ENCODE data around the gene HPN. TPM values are rescaled to one million over a fixed set of nuclear protein-coding genes. Genes with fewer than 3 reads are reported as not detected.
"Not testable (repeated sequence)": the region's sequence is repeated elsewhere in the genome, so short reads cannot be mapped to it uniquely, and the experiment has no call there.

The HPN gene
- total RNA-seq, 1 donor: 0.10 TPM

GRCh38 chr19:35100588-35101533 is 59.3 kb downstream of the HPN start:
- no peaks in the 10 kb centered on the region for H3K27me3 ChIP-seq (ENCODE audit: insufficient read depth, low read length)
- H3K4me3 ChIP-seq (ENCODE audit: low read length): no peak overlapping the region
- H3K9me3 ChIP-seq (ENCODE audit: low read depth, low read length): no peaks in the 10 kb centered on the region
- H3K4me1 ChIP-seq (ENCODE audit: insufficient read depth, low read length): no peaks in the 10 kb centered on the region

DNA sequence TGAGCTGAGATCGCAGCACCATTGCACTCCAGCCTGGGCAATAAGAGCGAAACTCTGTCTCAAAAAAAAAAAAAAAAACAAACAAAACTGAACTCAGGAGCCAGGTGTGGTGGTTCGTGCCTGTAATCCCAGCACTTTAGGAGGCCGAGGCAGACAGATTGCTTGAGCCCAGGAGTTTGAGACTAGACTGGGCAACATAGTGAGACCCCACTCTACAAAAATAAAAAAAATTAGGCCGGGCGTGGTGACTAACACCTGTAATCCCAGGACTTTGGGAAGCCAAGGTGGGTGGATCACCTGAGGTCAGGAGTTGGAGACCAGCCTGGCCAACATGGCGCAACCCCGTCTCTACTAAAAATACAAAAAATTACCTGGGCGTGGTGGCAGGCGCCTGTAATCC is 60.4 kb downstream of the HPN start:
- H3K9me3 ChIP-seq (ENCODE audit: low read depth, low read length); H3K27me3 ChIP-seq (ENCODE audit: insufficient read depth, low read length); H3K4me1 ChIP-seq (ENCODE audit: insufficient read depth, low read length); H3K4me3 ChIP-seq (ENCODE audit: low read length): not testable (repeated sequence)

DNA sequence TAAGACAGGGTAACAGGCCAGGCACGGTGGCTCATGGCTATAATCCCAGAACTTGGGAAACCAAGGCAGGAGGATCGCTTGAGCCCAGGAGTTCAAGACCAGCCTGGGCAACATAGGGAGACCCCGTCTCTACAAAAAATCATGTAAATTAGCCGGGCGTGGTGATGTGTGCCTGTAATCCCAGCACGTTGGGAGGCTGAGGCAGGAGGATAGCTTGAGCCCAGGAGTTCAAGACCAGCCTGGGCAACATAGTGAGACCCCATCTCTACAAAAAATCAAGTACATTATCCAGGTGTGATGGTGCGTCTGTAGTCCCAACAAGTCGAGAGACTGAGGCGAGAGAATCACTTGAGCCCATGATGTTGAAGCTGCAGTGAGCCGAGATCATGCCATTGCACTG is 62.1 kb downstream of the HPN start:
- H3K4me1 ChIP-seq (ENCODE audit: insufficient read depth, low read length); H3K4me3 ChIP-seq (ENCODE audit: low read length); H3K9me3 ChIP-seq (ENCODE audit: low read depth, low read length); H3K27me3 ChIP-seq (ENCODE audit: insufficient read depth, low read length): not testable (repeated sequence)

GRCh38 chr19:35104361-35104760 is 62.8 kb downstream of the HPN start:
- Histone ChIP-seq H3K4me3 (ENCODE audit: low read length) (no peak overlapping the region), H3K4me1 (ENCODE audit: insufficient read depth, low read length) (no peaks in the 10 kb centered on the region), H3K27me3 (ENCODE audit: insufficient read depth, low read length) (no peaks in the 10 kb centered on the region), H3K9me3 (ENCODE audit: low read depth, low read length) (no peaks in the 10 kb centered on the region)

GRCh38 chr19:35105047-35105410 is 63.5 kb downstream of the HPN start:
- no peaks in the 10 kb centered on the region for H3K4me1 ChIP-seq (ENCODE audit: insufficient read depth, low read length)
- H3K4me3 ChIP-seq (ENCODE audit: low read length): no peak overlapping the region
- H3K27me3 ChIP-seq (ENCODE audit: insufficient read depth, low read length): no peaks in the 10 kb centered on the region
- H3K9me3 ChIP-seq (ENCODE audit: low read depth, low read length): no peaks in the 10 kb centered on the region

GRCh38 chr19:35105411-35106290 is 64.1 kb downstream of the HPN start:
- Histone ChIP-seq H3K27me3 (ENCODE audit: insufficient read depth, low read length) (no peaks in the 10 kb centered on the region), H3K4me1 (ENCODE audit: insufficient read depth, low read length) (no peaks in the 10 kb centered on the region), H3K9me3 (ENCODE audit: low read depth, low read length) (no peaks in the 10 kb centered on the region), H3K4me3 (ENCODE audit: low read length) (no peak overlapping the region)

- H3K4me3 ChIP-seq (ENCODE audit: low read length): no peak overlapping the region
These were observed 64.7 kb downstream of the HPN start for GRCh38 chr19:35106291-35106583.

GRCh38 chr19:35106898-35107541 is 65.5 kb downstream of the HPN start:
- H3K27me3 ChIP-seq (ENCODE audit: insufficient read depth, low read length): no peaks in the 10 kb centered on the region
- H3K4me1 ChIP-seq (ENCODE audit: insufficient read depth, low read length): no peaks in the 10 kb centered on the region
- H3K9me3 ChIP-seq (ENCODE audit: low read depth, low read length): no peaks in the 10 kb centered on the region
- H3K4me3 ChIP-seq (ENCODE audit: low read length): no peak overlapping the region

More at GRCh38 chr19:35106291-35106583, 64.7 kb downstream of the HPN start:
- H3K4me1 ChIP-seq (ENCODE audit: insufficient read depth, low read length): no peaks in the 10 kb centered on the region
- no peaks in the 10 kb centered on the region for H3K27me3 ChIP-seq (ENCODE audit: insufficient read depth, low read length)
- H3K9me3 ChIP-seq (ENCODE audit: low read depth, low read length): no peaks in the 10 kb centered on the region

GRCh38 chr19:35107545-35107944 is 66.0 kb downstream of the HPN start:
- Histone ChIP-seq H3K4me3 (ENCODE audit: low read length) (no peak overlapping the region), H3K4me1 (ENCODE audit: insufficient read depth, low read length) (no peaks in the 10 kb centered on the region), H3K27me3 (ENCODE audit: insufficient read depth, low read length) (no peaks in the 10 kb centered on the region), H3K9me3 (ENCODE audit: low read depth, low read length) (no peaks in the 10 kb centered on the region)

GRCh38 chr19:35108730-35109129 is 67.2 kb downstream of the HPN start:
- Histone ChIP-seq H3K9me3 (ENCODE audit: low read depth, low read length) (no peaks in the 10 kb centered on the region), H3K4me1 (ENCODE audit: insufficient read depth, low read length) (no peaks in the 10 kb centered on the region), H3K27me3 (ENCODE audit: insufficient read depth, low read length) (no peaks in the 10 kb centered on the region), H3K4me3 (ENCODE audit: low read length) (no peak overlapping the region)

- H3K4me1 ChIP-seq (ENCODE audit: insufficient read depth, low read length): peaks cover 3% of the 10 kb centered on the region
- no peaks in the 10 kb centered on the region for H3K27me3 ChIP-seq (ENCODE audit: insufficient read depth, low read length)
- no peaks in the 10 kb centered on the region for H3K9me3 ChIP-seq (ENCODE audit: low read depth, low read length)
- no peak overlapping the region for H3K4me3 ChIP-seq (ENCODE audit: low read length)
These were observed 68.0 kb downstream of the HPN start for GRCh38 chr19:35109395-35110112.

DNA sequence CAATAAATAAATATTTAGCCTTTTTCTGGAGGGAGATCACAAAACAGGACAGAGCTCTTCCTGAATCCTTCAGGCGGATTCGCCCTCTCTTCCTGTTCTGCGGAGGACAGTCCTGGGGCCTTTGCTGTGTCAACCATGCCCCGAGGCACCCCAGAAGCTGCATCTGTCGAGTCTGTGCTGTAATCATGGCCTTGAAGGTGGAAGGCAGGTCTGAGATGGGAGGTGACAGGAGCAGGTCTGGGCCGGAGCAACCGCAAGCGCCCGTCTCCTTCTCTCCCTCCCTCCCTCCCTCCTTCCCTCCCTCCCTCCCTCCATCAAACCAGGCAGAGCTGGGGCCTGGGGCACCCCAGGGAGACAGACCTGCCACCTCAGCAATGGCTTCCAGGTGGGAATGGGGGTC is 69.5 kb downstream of the HPN start:
- Histone ChIP-seq H3K27me3 (ENCODE audit: insufficient read depth, low read length) (no peaks in the 10 kb centered on the region), H3K9me3 (ENCODE audit: low read depth, low read length) (no peaks in the 10 kb centered on the region)

GRCh38 chr19:35112995-35113688 is 71.6 kb downstream of the HPN start:
- Histone ChIP-seq H3K4me1 (ENCODE audit: insufficient read depth, low read length) (peaks cover 8% of the 10 kb centered on the region), H3K9me3 (ENCODE audit: low read depth, low read length) (no peaks in the 10 kb centered on the region), H3K27me3 (ENCODE audit: insufficient read depth, low read length) (no peaks in the 10 kb centered on the region), H3K4me3 (ENCODE audit: low read length) (no peak overlapping the region)

More for the DNA sequence above, 69.5 kb downstream of the HPN start:
- H3K4me3 ChIP-seq (ENCODE audit: low read length): no peak overlapping the region
- H3K4me1 ChIP-seq (ENCODE audit: insufficient read depth, low read length): peaks cover 8% of the 10 kb centered on the region
